Activated CD8-positive, alpha-beta memory T cell treated with anti-CD3 and anti-CD28 coated beads for 1 hour (primary cell): ENCODE measurements around the gene IGFBP2.

ENCODE experiments used
- DNase-seq, 2 donors: peaks; one replicate each; pipeline ENCODE4 v3.0.0-alpha.2; 2020; ENCODE audit warnings: low read depth in 1 of 2; ENCODE audit errors: extremely low read depth in 1 of 2

The IGFBP2 gene

GRCh38 chr2:216698895-216699294 lies 65.7 kb downstream of the IGFBP2 start:
- no peak for DNase-seq

- no peak for DNase-seq
Observed at GRCh38 chr2:216700088-216700567, 66.9 kb downstream of the IGFBP2 start.

DNA sequence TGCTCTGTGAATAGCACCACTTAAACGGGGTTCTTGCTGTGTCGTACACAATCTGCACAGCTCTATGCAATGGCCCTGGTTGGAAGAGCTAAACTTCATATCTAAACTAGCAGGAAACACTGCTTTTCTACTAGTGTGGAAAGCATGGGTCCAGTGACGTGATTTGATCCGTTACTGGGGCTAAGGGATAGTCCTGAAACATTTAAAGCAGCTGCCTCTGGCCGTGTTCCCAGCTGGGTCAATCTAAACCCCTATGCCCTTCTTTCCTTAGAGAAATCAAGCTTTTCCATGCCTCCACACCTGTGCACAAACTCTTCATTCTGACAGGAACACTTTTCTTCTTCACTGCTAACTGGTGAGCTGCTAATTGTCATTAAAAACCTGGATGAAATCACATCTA lies 67.6 kb downstream of the IGFBP2 start:
- no peak for DNase-seq

DNA sequence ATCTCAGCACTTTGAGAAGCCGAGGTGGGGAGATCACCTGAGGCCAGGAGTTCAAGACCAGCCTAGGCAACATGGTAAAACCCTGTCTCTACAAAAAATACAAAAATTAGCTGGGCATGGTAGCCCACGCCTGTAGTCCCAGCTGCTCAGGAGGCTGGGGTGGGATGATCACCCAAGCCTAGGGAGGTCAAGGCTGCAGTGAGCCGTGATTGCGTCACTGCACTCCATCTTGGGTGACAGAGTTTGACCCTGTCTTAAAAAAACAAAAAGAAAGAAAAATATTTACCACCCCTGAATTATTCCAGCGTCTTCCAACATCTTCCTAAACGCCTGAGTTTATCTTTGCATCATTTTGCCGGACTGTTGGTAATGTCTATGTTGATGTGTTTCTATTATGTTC lies 68.3 kb downstream of the IGFBP2 start:
- DNase-seq = no peak

DNA sequence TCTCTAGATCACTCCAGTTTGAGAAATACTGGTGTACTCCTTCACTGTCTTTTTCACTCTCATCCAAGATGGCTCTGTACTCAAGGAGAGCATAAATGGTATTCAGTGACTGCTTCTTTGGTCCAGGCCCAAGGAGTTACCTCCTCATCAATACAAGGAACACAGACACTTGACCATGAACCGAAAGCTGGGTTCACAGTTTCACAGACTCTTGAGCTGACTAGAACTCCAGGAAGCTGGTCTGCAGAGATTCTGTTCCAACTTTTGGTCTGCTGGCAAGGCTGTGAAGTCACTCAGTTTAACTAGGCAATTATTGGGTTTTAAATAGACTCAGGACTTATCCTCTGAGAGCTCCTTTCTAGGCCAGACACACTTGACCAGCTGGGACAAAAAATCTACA lies 69.5 kb downstream of the IGFBP2 start:
- no peak for DNase-seq

- DNase-seq = no peak
Observed at GRCh38 chr2:216710551-216711301, 77.5 kb downstream of the IGFBP2 start.

GRCh38 chr2:216711348-216711747 lies 78.1 kb downstream of the IGFBP2 start:
- DNase-seq = no peak

DNA sequence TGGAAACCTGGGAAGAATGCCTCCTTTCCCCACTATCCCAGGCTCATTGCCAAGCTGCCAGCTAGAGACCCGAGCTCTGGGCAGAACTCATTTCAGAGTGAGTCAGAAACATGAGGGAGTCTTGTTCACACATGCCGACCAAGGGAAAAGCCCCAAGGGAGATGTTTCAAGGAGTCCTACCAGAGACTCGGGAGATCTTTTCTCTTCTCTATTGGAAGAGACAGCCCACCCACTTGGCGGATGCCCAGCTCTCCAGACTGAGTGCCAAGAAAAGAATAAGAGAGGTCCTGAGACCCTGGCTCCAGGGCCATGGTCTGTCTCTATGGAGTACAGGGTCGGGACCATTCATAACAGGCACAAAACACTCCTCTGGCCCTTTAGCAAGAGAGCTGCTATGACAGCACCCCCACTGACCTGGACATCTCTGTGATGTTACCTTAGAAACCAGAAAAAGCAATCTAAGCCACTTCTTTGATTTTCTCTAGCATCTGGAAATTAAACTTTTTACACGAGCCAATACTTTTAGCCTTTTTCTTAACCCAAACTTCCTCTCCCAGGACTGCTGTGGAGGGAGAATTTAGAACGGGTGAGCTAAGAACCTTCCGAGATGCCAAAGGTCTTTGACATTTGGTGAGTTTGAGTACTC lies 80.6 kb downstream of the IGFBP2 start:
- DNase-seq = no peak
